HEK293T (cell line): ENCODE data around the gene OR4S2.

Source experiments
- CTCF ChIA-PET: fragments of 350-600 bp; formaldehyde crosslinking; extraction: SDS; loops from one replicate; lab custom pipeline; 2021; ENCODE audit warnings: antibody characterized with exemption, inconsistent platforms; lab: Yijun Ruan, JAX
- POLR2A ChIA-PET: fragments of 350-600 bp; formaldehyde crosslinking; extraction: SDS; loops from one replicate; lab custom pipeline; 2020; ENCODE audit warnings: antibody characterized with exemption, inconsistent platforms; lab: Yijun Ruan, JAX
- DNase-seq: peaks from one replicate; pipeline ENCODE4 v3.0.0; 2012; ENCODE audit warnings: mixed read lengths; ENCODE audit errors: extremely low spot score
- ARNT ChIP-seq: fragments of 450-650 bp; IDR thresholded peaks from 2 replicates; pipeline ENCODE4 v1.6.1; 2017; ENCODE audit warnings: mild to moderate bottlenecking
- BHLHE40 ChIP-seq: fragments of 450-650 bp; IDR thresholded peaks from 2 replicates; pipeline ENCODE4 v1.6.1; 2016; ENCODE audit warnings: mild to moderate bottlenecking, moderate library complexity, borderline replicate concordance
- FOXK2 ChIP-seq: fragments of 450-650 bp; IDR thresholded peaks from 2 replicates; pipeline ENCODE4 v1.6.1; 2016; ENCODE audit warnings: mild to moderate bottlenecking
- FOXM1 ChIP-seq: fragments of 450-650 bp; IDR thresholded peaks from 2 replicates; pipeline ENCODE4 v1.6.1; 2017; ENCODE audit warnings: mild to moderate bottlenecking, borderline replicate concordance
- HDGF ChIP-seq: fragments of 450-650 bp; IDR thresholded peaks from 2 replicates; pipeline ENCODE4 v1.6.1; 2017; ENCODE audit warnings: antibody characterized with exemption, borderline replicate concordance
- PKNOX1 ChIP-seq: fragments of 450-650 bp; IDR thresholded peaks from 2 replicates; pipeline ENCODE4 v1.6.1; 2016
- SP1 ChIP-seq: fragments of 450-650 bp; IDR thresholded peaks from 2 replicates; pipeline ENCODE4 v1.6.1; 2017
- ZNF384 ChIP-seq: fragments of 450-650 bp; IDR thresholded peaks from 2 replicates; pipeline ENCODE4 v1.6.1; 2016

OR4S2 gene

GRCh38 chr11:55697817-55698216 is 49.7 kb downstream of the OR4S2 start:
- DNase-seq, result no peak
- TF ChIP-seq PKNOX1 (no peak), FOXM1 (no peak), ARNT (no peak), ZNF384 (no peak), FOXK2 (no peak), BHLHE40 (no peak)
- ChIA-PET CTCF (no interaction called here), POLR2A (no interaction called here)

GRCh38 chr11:55701429-55701828 is 53.3 kb downstream of the OR4S2 start:
- CTCF ChIA-PET, result no interaction called here
- TF ChIP-seq SP1 (no peak), HDGF (no peak)
- no peak for DNase-seq
- POLR2A ChIA-PET, result no interaction called here
